Stomach (tissue), 4 donors: Measurements from ENCODE around the gene DACH2.

Experiments
- POLR2A ChIP-seq, 4 donors: fragments of 450-650 bp; IDR thresholded peaks; one replicate each; pipeline ENCODE4 v1.6.1; 2016; ENCODE audit warnings: antibody characterized with exemption in 4 of 4, control low read depth in 2 of 4, mild to moderate bottlenecking in 1 of 4, moderate library complexity in 1 of 4
- POLR2AphosphoS5 ChIP-seq, 3 donors: sonication (generic); formaldehyde crosslinking; IDR thresholded peaks; one replicate each; pipeline ENCODE4 v1.6.1; 2016; ENCODE audit warnings: antibody characterized with exemption in 3 of 3
- TF ChIP-seq, protein P1 (sequence below), 7 experiments: fragments of 450-650 bp in 4 of 7; fragments of 200-600 bp in 3 of 7; sonication (generic) in 3 of 7; IDR thresholded peaks; one replicate each; pipeline ENCODE4 v1.5.1; 2016 to 2019; ENCODE audit warnings: antibody characterized with exemption in 7 of 7, control low read depth in 2 of 7, mild to moderate bottlenecking in 1 of 7

DNA sequence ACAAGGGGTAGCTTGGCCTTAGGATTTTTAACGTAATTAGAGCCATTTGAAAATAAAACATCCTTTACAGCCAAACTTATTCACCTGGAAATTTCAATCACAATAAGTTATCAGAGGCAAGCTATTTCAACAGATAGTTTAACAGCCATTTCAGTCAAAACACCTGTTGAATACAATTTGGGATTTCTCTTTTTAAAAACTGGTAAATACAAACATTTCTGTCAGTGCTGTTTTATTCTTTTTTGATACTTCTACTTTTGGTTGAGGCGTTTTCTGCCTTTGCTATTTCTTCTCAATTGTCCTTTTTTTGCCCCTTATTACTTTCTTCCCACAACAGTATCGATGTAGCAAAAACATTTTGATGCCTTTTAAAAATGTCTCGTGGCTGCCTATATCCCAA lies 2.1 kb upstream of the DACH2 start:
- TF ChIP-seq, protein P1, sequence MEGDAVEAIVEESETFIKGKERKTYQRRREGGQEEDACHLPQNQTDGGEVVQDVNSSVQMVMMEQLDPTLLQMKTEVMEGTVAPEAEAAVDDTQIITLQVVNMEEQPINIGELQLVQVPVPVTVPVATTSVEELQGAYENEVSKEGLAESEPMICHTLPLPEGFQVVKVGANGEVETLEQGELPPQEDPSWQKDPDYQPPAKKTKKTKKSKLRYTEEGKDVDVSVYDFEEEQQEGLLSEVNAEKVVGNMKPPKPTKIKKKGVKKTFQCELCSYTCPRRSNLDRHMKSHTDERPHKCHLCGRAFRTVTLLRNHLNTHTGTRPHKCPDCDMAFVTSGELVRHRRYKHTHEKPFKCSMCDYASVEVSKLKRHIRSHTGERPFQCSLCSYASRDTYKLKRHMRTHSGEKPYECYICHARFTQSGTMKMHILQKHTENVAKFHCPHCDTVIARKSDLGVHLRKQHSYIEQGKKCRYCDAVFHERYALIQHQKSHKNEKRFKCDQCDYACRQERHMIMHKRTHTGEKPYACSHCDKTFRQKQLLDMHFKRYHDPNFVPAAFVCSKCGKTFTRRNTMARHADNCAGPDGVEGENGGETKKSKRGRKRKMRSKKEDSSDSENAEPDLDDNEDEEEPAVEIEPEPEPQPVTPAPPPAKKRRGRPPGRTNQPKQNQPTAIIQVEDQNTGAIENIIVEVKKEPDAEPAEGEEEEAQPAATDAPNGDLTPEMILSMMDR (IDR thresholded peaks at IDR 0.05), result no peak
- TF ChIP-seq POLR2A (IDR thresholded peaks at IDR 0.05) (no peak), POLR2AphosphoS5 (IDR thresholded peaks at IDR 0.05) (no peak)
